ENCODE results near the gene RAB32. TPM values are rescaled to one million over a fixed set of nuclear protein-coding genes. Genes with fewer than 3 reads are reported as not detected.

The RAB32 gene
- total RNA-seq, 1 experiment from 2014 or later = 73.6 TPM

DNA sequence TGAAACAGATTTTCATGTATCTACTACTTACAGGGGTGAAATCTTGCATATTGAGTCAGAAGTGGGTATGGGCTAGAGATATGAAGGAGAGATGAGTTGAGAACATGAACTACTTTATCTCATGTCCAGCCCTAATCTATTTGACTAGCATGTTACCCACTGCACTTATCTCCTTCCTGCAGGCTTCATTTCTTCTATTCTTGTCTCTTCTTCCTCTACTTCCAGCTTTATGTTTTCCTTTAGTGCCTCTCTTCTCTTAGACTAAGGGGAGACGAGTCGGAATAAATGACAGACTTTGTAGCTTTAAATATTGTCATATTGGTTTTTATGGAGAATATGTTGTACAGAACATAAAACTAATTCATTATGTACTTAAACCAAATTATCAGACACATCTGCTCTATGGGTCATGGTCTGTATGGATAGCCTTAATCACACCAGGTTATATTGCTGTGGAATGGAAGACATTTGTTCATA, 5.3 kb downstream of the RAB32 start:
- Mint-ChIP-seq H3K36me3 (ENCODE audit: insufficient read depth, unreplicated experiment) (peaks cover 31% of the 10 kb centered on the region), H3K27me3 (ENCODE audit: insufficient read depth, unreplicated experiment) (no peaks in the 10 kb centered on the region), H3K4me3 (ENCODE audit: unreplicated experiment) (no peak overlapping the region), H3K4me1 (ENCODE audit: insufficient read depth, unreplicated experiment) (peaks cover 34% of the 10 kb centered on the region), H3K27ac (ENCODE audit: low read depth, unreplicated experiment) (no peak overlapping the region), H3K9me3 (ENCODE audit: unreplicated experiment) (no peaks in the 10 kb centered on the region)
- no TSS peak for BruUV-seq (replicated peaks)
- ChIA-PET POLR2A (no interaction called here), CTCF (no interaction called here)
- intact Hi-C loops (cut with micrococcal nuclease) = loop anchor here (10.0 kb wide), 2 partner anchors 734 to 814 kb away; partner anchors contain the start of genes EPM2A and FBXO30
- TF ChIP-seq, protein P1, sequence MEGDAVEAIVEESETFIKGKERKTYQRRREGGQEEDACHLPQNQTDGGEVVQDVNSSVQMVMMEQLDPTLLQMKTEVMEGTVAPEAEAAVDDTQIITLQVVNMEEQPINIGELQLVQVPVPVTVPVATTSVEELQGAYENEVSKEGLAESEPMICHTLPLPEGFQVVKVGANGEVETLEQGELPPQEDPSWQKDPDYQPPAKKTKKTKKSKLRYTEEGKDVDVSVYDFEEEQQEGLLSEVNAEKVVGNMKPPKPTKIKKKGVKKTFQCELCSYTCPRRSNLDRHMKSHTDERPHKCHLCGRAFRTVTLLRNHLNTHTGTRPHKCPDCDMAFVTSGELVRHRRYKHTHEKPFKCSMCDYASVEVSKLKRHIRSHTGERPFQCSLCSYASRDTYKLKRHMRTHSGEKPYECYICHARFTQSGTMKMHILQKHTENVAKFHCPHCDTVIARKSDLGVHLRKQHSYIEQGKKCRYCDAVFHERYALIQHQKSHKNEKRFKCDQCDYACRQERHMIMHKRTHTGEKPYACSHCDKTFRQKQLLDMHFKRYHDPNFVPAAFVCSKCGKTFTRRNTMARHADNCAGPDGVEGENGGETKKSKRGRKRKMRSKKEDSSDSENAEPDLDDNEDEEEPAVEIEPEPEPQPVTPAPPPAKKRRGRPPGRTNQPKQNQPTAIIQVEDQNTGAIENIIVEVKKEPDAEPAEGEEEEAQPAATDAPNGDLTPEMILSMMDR (IDR thresholded peaks at IDR 0.05; ENCODE audit: unreplicated experiment) = no peak
- no peak for DNase-seq (ENCODE audit: unreplicated experiment)

DNA sequence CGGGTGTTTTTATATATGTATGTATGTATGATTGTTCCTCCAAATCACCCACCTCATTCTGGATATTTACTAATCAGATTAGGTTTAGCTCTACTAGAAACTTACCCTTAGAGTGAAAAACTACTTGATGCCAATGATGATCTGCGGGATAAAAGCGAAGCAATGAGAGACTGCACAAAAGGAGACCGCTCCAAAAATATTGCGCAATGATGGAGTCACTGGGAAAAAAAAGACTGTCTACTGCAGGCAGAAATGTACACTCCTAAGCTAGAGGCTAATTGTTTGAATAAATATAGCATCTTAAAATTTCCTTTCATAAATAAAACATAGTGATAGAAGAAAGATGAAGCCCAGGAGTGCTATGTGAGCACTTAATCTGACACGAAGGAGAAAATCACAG, 7.3 kb downstream of the RAB32 start:
- peak overlapping the region; percentile 29 for H3K27ac Mint-ChIP-seq (ENCODE audit: low read depth, unreplicated experiment)
- no TSS peak for BruUV-seq (replicated peaks)
- peaks cover 39% of the 10 kb centered on the region for H3K36me3 Mint-ChIP-seq (ENCODE audit: insufficient read depth, unreplicated experiment)
- ChIA-PET POLR2A (interaction anchor here (0.5 to 1.3 kb wide), 4 partner anchors 10 to 814 kb away, joined by 3 to 5 read pairs (median 4); no protein-coding TSS in a partner anchor), CTCF (interaction anchor here (0.7 to 1.1 kb wide), 2 partner anchors 46 to 149 kb away, joined by 3 read pairs; no protein-coding TSS in a partner anchor)
- intact Hi-C loops (cut with micrococcal nuclease) = no loop called here
- no peak overlapping the region for H3K4me3 Mint-ChIP-seq (ENCODE audit: unreplicated experiment)
- no peaks in the 10 kb centered on the region for H3K27me3 Mint-ChIP-seq (ENCODE audit: insufficient read depth, unreplicated experiment)
- DNase-seq (ENCODE audit: unreplicated experiment) = peak; percentile 38
- H3K4me1 Mint-ChIP-seq (ENCODE audit: insufficient read depth, unreplicated experiment) = peaks cover 21% of the 10 kb centered on the region
- no peaks in the 10 kb centered on the region for H3K9me3 Mint-ChIP-seq (ENCODE audit: unreplicated experiment)
- TF ChIP-seq, protein P1 (IDR thresholded peaks at IDR 0.05; ENCODE audit: unreplicated experiment) = no peak

DNA sequence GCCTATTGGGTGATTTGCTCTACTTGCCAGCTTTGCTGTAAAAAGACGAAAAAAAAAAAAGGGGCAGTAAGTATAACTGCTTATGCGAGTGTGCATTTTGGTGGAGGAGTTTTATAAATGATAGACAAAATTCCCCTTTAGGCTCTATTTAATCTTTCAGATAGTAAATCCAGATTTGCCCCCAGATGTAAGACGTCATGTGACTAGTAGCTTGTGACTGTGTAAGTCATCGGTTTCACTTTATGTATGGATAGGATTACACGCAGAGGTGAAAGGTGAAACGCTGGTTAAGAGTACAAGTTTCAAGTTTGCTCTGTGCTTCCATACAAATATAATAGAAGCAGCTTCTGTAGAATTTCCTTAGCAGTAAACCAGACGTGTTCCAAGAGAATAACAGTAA, 7.9 kb downstream of the RAB32 start:
- ChIA-PET CTCF (interaction anchor here (0.6 to 0.7 kb wide), 2 partner anchors 46 to 127 kb away, joined by 3 read pairs; no protein-coding TSS in a partner anchor), POLR2A (interaction anchor here (1.3 kb wide), 1 partner anchor 16 kb away, joined by 4 read pairs; no protein-coding TSS in a partner anchor)
- Mint-ChIP-seq H3K27ac (ENCODE audit: low read depth, unreplicated experiment) (peak overlapping the region; percentile 29), H3K36me3 (ENCODE audit: insufficient read depth, unreplicated experiment) (peaks cover 39% of the 10 kb centered on the region), H3K27me3 (ENCODE audit: insufficient read depth, unreplicated experiment) (no peaks in the 10 kb centered on the region), H3K4me1 (ENCODE audit: insufficient read depth, unreplicated experiment) (peaks cover 21% of the 10 kb centered on the region), H3K4me3 (ENCODE audit: unreplicated experiment) (no peak overlapping the region), H3K9me3 (ENCODE audit: unreplicated experiment) (no peaks in the 10 kb centered on the region)
- TF ChIP-seq, protein P1 (IDR thresholded peaks at IDR 0.05; ENCODE audit: unreplicated experiment) = no peak
- no TSS peak for BruUV-seq (replicated peaks)
- intact Hi-C loops (cut with micrococcal nuclease) = no loop called here
- no peak for DNase-seq (ENCODE audit: unreplicated experiment)

DNA sequence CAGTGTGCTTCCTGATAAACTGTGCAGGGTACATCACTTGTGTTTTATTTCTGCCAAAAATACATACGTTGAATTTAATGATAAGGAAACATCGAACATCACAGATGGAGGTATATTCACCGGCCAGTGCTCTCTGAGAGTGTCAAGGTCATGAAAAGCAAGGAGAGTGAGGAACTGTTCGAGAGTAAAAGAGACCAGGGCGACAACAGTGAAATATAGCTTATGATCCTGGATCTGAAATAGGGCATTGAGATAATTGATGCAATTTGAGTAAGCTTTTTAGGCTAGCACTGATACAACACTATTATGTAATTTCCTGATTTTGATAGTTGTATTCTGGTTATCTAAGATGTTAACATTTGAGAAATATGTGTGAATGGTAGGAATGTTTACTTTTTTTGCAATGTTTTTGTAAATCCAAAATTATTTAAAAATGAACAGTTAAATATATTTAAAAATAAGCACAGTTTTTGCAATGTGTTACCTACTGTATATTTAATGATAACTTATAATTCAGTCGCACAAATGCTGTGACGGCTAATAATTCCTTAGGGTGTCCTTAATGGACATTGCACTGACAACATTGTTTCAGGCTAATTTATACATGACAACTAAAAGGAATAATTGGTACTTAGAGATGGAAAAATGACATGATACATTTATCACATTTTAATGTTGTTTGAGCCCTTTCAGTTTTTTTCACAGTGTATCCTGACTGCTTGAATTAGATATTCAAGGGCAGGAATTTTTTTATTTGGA, 9.9 kb downstream of the RAB32 start:
- no peaks in the 10 kb centered on the region for H3K9me3 Mint-ChIP-seq (ENCODE audit: unreplicated experiment)
- intact Hi-C loops (cut with micrococcal nuclease) = no loop called here
- no peak for DNase-seq (ENCODE audit: unreplicated experiment)
- H3K27ac Mint-ChIP-seq (ENCODE audit: low read depth, unreplicated experiment) = peak overlapping the region; percentile 43
- H3K27me3 Mint-ChIP-seq (ENCODE audit: insufficient read depth, unreplicated experiment) = no peaks in the 10 kb centered on the region
- POLR2A ChIA-PET = interaction anchor here (1.4 kb wide), 1 partner anchor 7 kb away, joined by 3 read pairs; no protein-coding TSS in a partner anchor
- H3K4me1 Mint-ChIP-seq (ENCODE audit: insufficient read depth, unreplicated experiment) = peaks cover 21% of the 10 kb centered on the region
- peaks cover 39% of the 10 kb centered on the region for H3K36me3 Mint-ChIP-seq (ENCODE audit: insufficient read depth, unreplicated experiment)
- H3K4me3 Mint-ChIP-seq (ENCODE audit: unreplicated experiment) = no peak overlapping the region
- TF ChIP-seq, protein P1 (IDR thresholded peaks at IDR 0.05; ENCODE audit: unreplicated experiment) = no peak
- BruUV-seq (replicated peaks) = no TSS peak
- CTCF ChIA-PET = interaction anchor here (1.1 kb wide), 1 partner anchor 11 kb away, joined by 5 read pairs; no protein-coding TSS in a partner anchor

Measured in MCF 10A (cell line).